Fibroblast of lung (primary cell): ENCODE measurements around the gene EXOC6B. TPM values are rescaled to one million over a fixed set of nuclear protein-coding genes. Genes with fewer than 3 reads are reported as not detected.

Source experiments
- DNase-seq, 2 donors: peaks; one replicate each; pipeline versions ENCODE4 v3.0.0 to v3.0.0-alpha.2; 2010; ENCODE audit warnings: low read depth in 2 of 2
- H2AFZ ChIP-seq: 2 replicates; pipeline ENCODE4 v1.5.1; 2012; ENCODE audit warnings: low read length, control low read depth, inconsistent platforms
- H3K27ac ChIP-seq: 2 replicates; pipeline ENCODE4 v1.5.1; 2011; ENCODE audit warnings: low read length, control low read depth; ENCODE audit not compliant: insufficient read depth
- H3K27me3 ChIP-seq: 2 replicates; pipeline ENCODE4 v1.5.1; 2011; ENCODE audit warnings: mild to moderate bottlenecking, low read length; ENCODE audit not compliant: control insufficient read depth, insufficient read depth
- H3K36me3 ChIP-seq: 2 replicates; pipeline ENCODE4 v1.5.1; 2011; ENCODE audit warnings: low read length; ENCODE audit not compliant: control insufficient read depth, insufficient read depth
- H3K4me1 ChIP-seq: 2 replicates; pipeline ENCODE4 v1.5.1; 2011; ENCODE audit warnings: low read length; ENCODE audit not compliant: control insufficient read depth, insufficient read depth; ENCODE audit errors: extremely low read depth
- H3K4me2 ChIP-seq: 2 replicates; pipeline ENCODE4 v1.5.1; 2011; ENCODE audit warnings: low read length, control low read depth; ENCODE audit not compliant: insufficient read depth; ENCODE audit errors: extremely low read depth
- H3K4me3 ChIP-seq, 4 experiments: fragments of 200-600 bp in 1 of 4; sonication (generic) in 1 of 4; replicated peaks in 1 of 4; 2 replicates each; pipeline ENCODE4 v1.5.1; 2011 to 2016; ENCODE audit warnings: low read length in 4 of 4, low read depth in 3 of 4, mild to moderate bottlenecking in 3 of 4, control low read depth in 2 of 4, inconsistent platforms in 1 of 4, mixed read lengths in 1 of 4; ENCODE audit not compliant: insufficient read depth in 1 of 4; ENCODE audit errors: control extremely low read depth in 1 of 4
- H3K79me2 ChIP-seq: 2 replicates; pipeline ENCODE4 v1.5.1; 2012; ENCODE audit warnings: mild to moderate bottlenecking, low read length, inconsistent platforms; ENCODE audit not compliant: control insufficient read depth, insufficient read depth
- H3K9ac ChIP-seq: 2 replicates; pipeline ENCODE4 v1.5.1; 2011; ENCODE audit warnings: mild to moderate bottlenecking, low read length, control low read depth; ENCODE audit not compliant: insufficient read depth
- H3K9me3 ChIP-seq: 2 replicates; pipeline ENCODE4 v1.5.1; 2012; ENCODE audit warnings: low read depth, low read length; ENCODE audit not compliant: control insufficient read depth, insufficient read depth
- H4K20me1 ChIP-seq: 2 replicates; pipeline ENCODE4 v1.5.1; 2011; ENCODE audit warnings: low read length; ENCODE audit not compliant: control insufficient read depth, insufficient read depth; ENCODE audit errors: extremely low read depth
- CTCF ChIP-seq, 2 donors: IDR thresholded peaks in 1 of 2; conservative IDR thresholded peaks in 1 of 2; 1 replicate in 1 of 2; 2 replicates in 1 of 2; pipeline ENCODE4 v1.5.1; 2011 to 2012; ENCODE audit warnings: low read length in 2 of 2, control low read depth in 1 of 2, inconsistent platforms in 1 of 2, low read depth in 1 of 2, mild to moderate bottlenecking in 1 of 2
- EZH2 ChIP-seq: IDR thresholded peaks from 2 replicates; pipeline ENCODE4 v1.5.1; 2012; ENCODE audit warnings: low read length, control low read depth, mild to moderate bottlenecking; ENCODE audit errors: missing control alignments
- polyA plus RNA-seq, 2 donors: library from polyadenylated mRNA; depleted of rRNA in 1 of 2; stranded (reverse) in 1 of 2; unstranded in 1 of 2; fragments of >200 nt; gene quantifications; 2 replicates each; pipeline ENCODE4 v1.2.1, GENCODE V29; 2011 to 2012; ENCODE audit warnings: missing spikeins in 1 of 2
- total RNA-seq: library from RNA; depleted of rRNA; stranded (reverse); fragments of >200 nt; gene quantifications from 2 replicates; pipeline ENCODE4 v1.2.1, GENCODE V29; 2014

EXOC6B gene
- total and polyA plus RNA-seq, 2 donors (not counting 1 experiment from before 2014, with no cell fraction given) = 26.3 to 36.5 TPM

- Histone ChIP-seq H4K20me1 (peaks cover 2% of the 10 kb centered on the region), H3K9ac (no peak overlapping the region), H3K4me3 (no peak overlapping the region), H2AFZ (no peak overlapping the region), H3K4me2 (no peak overlapping the region), H3K79me2 (no peaks in the 10 kb centered on the region), H3K4me1 (no peaks in the 10 kb centered on the region), H3K36me3 (no peaks in the 10 kb centered on the region), H3K9me3 (no peaks in the 10 kb centered on the region), H3K27ac (no peak overlapping the region), H3K27me3 (no peaks in the 10 kb centered on the region)
- DNase-seq = no peak
- no peak for TF ChIP-seq EZH2
- TF ChIP-seq CTCF (conservative IDR thresholded peaks at IDR 0.05 in 1 of 2, IDR thresholded peaks at IDR 0.05 in 1 of 2; ENCODE audit: low read depth in 1 of 2, low read length in 2 of 2) = no peak
Measured at GRCh38 chr2:72134408-72134996, 691.3 kb downstream of the EXOC6B start.

- Histone ChIP-seq H3K9ac (no peak overlapping the region), H4K20me1 (peaks cover 2% of the 10 kb centered on the region), H3K9me3 (no peaks in the 10 kb centered on the region), H3K79me2 (no peaks in the 10 kb centered on the region), H3K4me1 (no peaks in the 10 kb centered on the region), H2AFZ (no peak overlapping the region), H3K4me2 (no peak overlapping the region), H3K4me3 (no peak overlapping the region), H3K36me3 (no peaks in the 10 kb centered on the region), H3K27me3 (no peaks in the 10 kb centered on the region), H3K27ac (no peak overlapping the region)
- DNase-seq = no peak
- no peak for TF ChIP-seq EZH2
Measured at GRCh38 chr2:72133721-72134407, 692.0 kb downstream of the EXOC6B start.

GRCh38 chr2:72132981-72133720 is 692.7 kb downstream of the EXOC6B start:
- Histone ChIP-seq H3K27ac (no peak overlapping the region), H3K4me1 (no peaks in the 10 kb centered on the region), H3K9me3 (no peaks in the 10 kb centered on the region), H2AFZ (no peak overlapping the region), H3K27me3 (no peaks in the 10 kb centered on the region), H3K4me3 (no peak overlapping the region), H3K36me3 (no peaks in the 10 kb centered on the region), H3K79me2 (no peaks in the 10 kb centered on the region), H4K20me1 (no peaks in the 10 kb centered on the region), H3K9ac (no peak overlapping the region), H3K4me2 (no peak overlapping the region)
- TF ChIP-seq EZH2 = no peak
- no peak for TF ChIP-seq CTCF (conservative IDR thresholded peaks at IDR 0.05 in 1 of 2, IDR thresholded peaks at IDR 0.05 in 1 of 2; ENCODE audit: low read depth in 1 of 2, low read length in 2 of 2)
- no peak for DNase-seq
